Measurements from ENCODE around the gene FBXO9.

The FBXO9 gene

GRCh38 chr6:53128842-53129241 is 63.6 kb downstream of the FBXO9 start:
- no peak for TF ChIP-seq CTCF (IDR thresholded peaks at IDR 0.05)

- TF ChIP-seq CTCF (IDR thresholded peaks at IDR 0.05), result no peak
Observed at GRCh38 chr6:53130569-53131290, 65.5 kb downstream of the FBXO9 start.

- no peak for TF ChIP-seq CTCF (IDR thresholded peaks at IDR 0.05)
Observed at GRCh38 chr6:53133961-53134360, 68.8 kb downstream of the FBXO9 start.

GRCh38 chr6:53134601-53135235 is 69.5 kb downstream of the FBXO9 start:
- TF ChIP-seq CTCF (IDR thresholded peaks at IDR 0.05), result no peak

- TF ChIP-seq CTCF (IDR thresholded peaks at IDR 0.05), result no peak
Observed at GRCh38 chr6:53136000-53136609, 70.9 kb downstream of the FBXO9 start.

- no peak for TF ChIP-seq CTCF (IDR thresholded peaks at IDR 0.05)
Observed at GRCh38 chr6:53139841-53140413, 74.7 kb downstream of the FBXO9 start.

GRCh38 chr6:53142810-53143209 is 77.6 kb downstream of the FBXO9 start:
- no peak for TF ChIP-seq CTCF (IDR thresholded peaks at IDR 0.05)
